GM19193 (cell line): ENCODE data around the gene P2RY14.

Source experiments
- POLR2A ChIP-seq: IDR thresholded peaks from 4 replicates; pipeline ENCODE4 v1.6.1; 2011; ENCODE audit not compliant: insufficient read depth, insufficient read length; ENCODE audit errors: extremely low read depth

The P2RY14 gene

GRCh38 chr3:151278230-151278629 is at the start of gene P2RY14:
TSS of gene P2RY14 (minus strand) at chr3:151278542. CDS start at chr3:151214316, 64,226 bp downstream.
- TF ChIP-seq POLR2A = no peak

GRCh38 chr3:151327571-151328198 is 49.3 kb upstream of the P2RY14 start:
- no peak for TF ChIP-seq POLR2A

GRCh38 chr3:151322511-151322910 is 44.2 kb upstream of the P2RY14 start:
- no peak for TF ChIP-seq POLR2A

- TF ChIP-seq POLR2A = no peak
These were observed 43.2 kb upstream of the P2RY14 start for GRCh38 chr3:151321526-151321925.

- no peak for TF ChIP-seq POLR2A
These were observed 41.8 kb upstream of the P2RY14 start for GRCh38 chr3:151320131-151320530.

GRCh38 chr3:151319628-151320027 is 41.3 kb upstream of the P2RY14 start:
- no peak for TF ChIP-seq POLR2A

GRCh38 chr3:151318991-151319390 is 40.6 kb upstream of the P2RY14 start:
- no peak for TF ChIP-seq POLR2A

- no peak for TF ChIP-seq POLR2A
These were observed 40.0 kb upstream of the P2RY14 start for GRCh38 chr3:151318313-151318712.

GRCh38 chr3:151316267-151316991 is 38.1 kb upstream of the P2RY14 start, which contains the start of gene GPR87:
TSS of gene GPR87 (minus strand) at chr3:151316820. CDS start at chr3:151300100, 16,720 bp downstream.
- no peak for TF ChIP-seq POLR2A

- TF ChIP-seq POLR2A = no peak
These were observed 37.5 kb upstream of the P2RY14 start for GRCh38 chr3:151315846-151316245.

- no peak for TF ChIP-seq POLR2A
These were observed 36.8 kb upstream of the P2RY14 start for GRCh38 chr3:151315136-151315535.

- no peak for TF ChIP-seq POLR2A
These were observed 36.3 kb upstream of the P2RY14 start for GRCh38 chr3:151314593-151314992.

- TF ChIP-seq POLR2A = no peak
These were observed 35.8 kb upstream of the P2RY14 start for GRCh38 chr3:151314137-151314536.

- TF ChIP-seq POLR2A = no peak
These were observed 34.6 kb upstream of the P2RY14 start for GRCh38 chr3:151312972-151313371.

GRCh38 chr3:151309566-151309965 is 31.2 kb upstream of the P2RY14 start:
- no peak for TF ChIP-seq POLR2A
